ENCODE data around the gene PRL.

- no peak for TF ChIP-seq CTCF (IDR thresholded peaks at IDR 0.05)
- no peak for TF ChIP-seq POLR2A (IDR thresholded peaks at IDR 0.05)
Measured at GRCh38 chr6:22322103-22323030, 25.5 kb upstream of the PRL start.
